Kidney (tissue), 14 donors: ENCODE measurements around the gene MEF2C. TPM values are rescaled to one million over a fixed set of nuclear protein-coding genes. Genes with fewer than 3 reads are reported as not detected.

Experiments used
- DNase-seq, 5 donors: peaks; one replicate each; pipeline ENCODE4 v3.0.0-alpha.2; 2013 to 2020
- FAIRE-seq: peaks from 2 replicates; lab custom pipeline; 2012; peaks lifted over from hg19 to GRCh38; lab: Jason Lieb, UNC
- H3K27ac ChIP-seq, 2 donors: one replicate each; pipeline ENCODE4 v1.7.0; 2013; ENCODE audit warnings: low read depth in 2 of 2, low read length in 2 of 2, inconsistent platforms in 1 of 2
- H3K27me3 ChIP-seq: one replicate; pipeline ENCODE4 v1.7.1; 2013; ENCODE audit warnings: low read length, inconsistent platforms; ENCODE audit not compliant: control insufficient read depth, insufficient read depth
- H3K36me3 ChIP-seq, 3 donors: one replicate each; pipeline versions ENCODE4 v1.7.0 to v1.7.1; 2013; ENCODE audit warnings: low read length in 3 of 3, control low read depth in 1 of 3, inconsistent platforms in 1 of 3; ENCODE audit not compliant: insufficient read depth in 3 of 3, control insufficient read depth in 2 of 3
- H3K4me1 ChIP-seq, 3 donors: one replicate each; pipeline versions ENCODE4 v1.7.0 to v1.7.1; 2013; ENCODE audit warnings: low read length in 3 of 3, inconsistent platforms in 1 of 3, low read depth in 1 of 3; ENCODE audit not compliant: control insufficient read depth in 2 of 3, insufficient read depth in 2 of 3
- H3K4me3 ChIP-seq, 3 donors: one replicate each; pipeline versions ENCODE4 v1.7.0 to v1.8.1; 2013; ENCODE audit warnings: low read length in 3 of 3, control low read depth in 1 of 3, inconsistent platforms in 1 of 3
- H3K9ac ChIP-seq, 3 donors: one replicate each; pipeline versions ENCODE4 v1.7.0 to v1.7.1; 2013; ENCODE audit warnings: low read length in 3 of 3, control low read depth in 1 of 3, inconsistent platforms in 1 of 3
- H3K9me3 ChIP-seq, 3 donors: one replicate each; pipeline versions ENCODE4 v1.7.0 to v1.7.1; 2013; ENCODE audit warnings: low read length in 3 of 3, control low read depth in 1 of 3, inconsistent platforms in 1 of 3; ENCODE audit not compliant: control insufficient read depth in 2 of 3, insufficient read depth in 1 of 3
- CTCF ChIP-seq: IDR thresholded peaks from 3 replicates; pipeline ENCODE4 v1.5.1; 2012; ENCODE audit warnings: mild to moderate bottlenecking, moderate library complexity, borderline replicate concordance; ENCODE audit not compliant: insufficient read depth; ENCODE audit errors: extremely low read depth
- intact Hi-C: fragments of 100-400 bp; cut with DNase I; formaldehyde crosslinking; loops from one replicate; pipeline ENCODE4 v1.11.1; 2022
- polyA plus RNA-seq: library from polyadenylated mRNA; stranded (reverse); fragments of 350-450 nt; fragmentation: Illumina TruSeq; extraction: RNeasy Lipid Tissue Mini Kit (QIAGEN cat#74804); gene quantifications from one replicate; pipeline ENCODE4 v1.2.3, GENCODE V29; 2014; ENCODE audit warnings: low read depth, low replicate concordance; ENCODE audit not compliant: insufficient read depth
- total RNA-seq: library from RNA; stranded (reverse); fragmentation: NEBNext Ultra II Directional; extraction: Animal tissue kit (Norgen Biotek cat#: 25700); gene quantifications from one replicate; pipeline ENCODE4 v1.2.1, GENCODE V29; 2021
- donor health status: control.
- donor health status: control.
- donor health status: control.
- donor health status: control.
- donor health status: control.
- donor health status: DM: yes; HTN: yes; CAD: no.
- donor health status: Normal renal cell carcinoma (clear cell type).

MEF2C gene
- total and polyA plus RNA-seq, 2 donors from 2014 or later, result 5.3 to 75.4 TPM

- no peak overlapping the region for H3K27ac ChIP-seq
- H3K36me3 ChIP-seq, result no peaks in the 10 kb centered on the region
- H3K27me3 ChIP-seq, result no peaks in the 10 kb centered on the region
- no peaks in the 10 kb centered on the region for H3K9me3 ChIP-seq
- no peaks in the 10 kb centered on the region for H3K4me1 ChIP-seq
- no peak overlapping the region for H3K9ac ChIP-seq
- DNase-seq, result no peak
- no peak for TF ChIP-seq CTCF
- intact Hi-C loops, result no loop called here
- FAIRE-seq, result no peak
- H3K4me3 ChIP-seq, result no peak overlapping the region
Measured at GRCh38 chr5:88715503-88715902, 167.5 kb downstream of the MEF2C start.

- TF ChIP-seq CTCF, result no peak
Measured at GRCh38 chr5:88713818-88714217, 169.2 kb downstream of the MEF2C start.

GRCh38 chr5:88708682-88709398, 174.1 kb downstream of the MEF2C start:
- Histone ChIP-seq H3K9me3 (no peaks in the 10 kb centered on the region), H3K4me3 (no peak overlapping the region), H3K27ac (no peak overlapping the region), H3K36me3 (no peaks in the 10 kb centered on the region), H3K27me3 (no peaks in the 10 kb centered on the region), H3K9ac (no peak overlapping the region), H3K4me1 (no peaks in the 10 kb centered on the region)
- DNase-seq, result no peak
- no peak for TF ChIP-seq CTCF
- intact Hi-C loops, result no loop called here
- FAIRE-seq, result no peak

More at GRCh38 chr5:88713818-88714217, 169.2 kb downstream of the MEF2C start:
- H3K4me3 ChIP-seq, result no peak overlapping the region
- no peak overlapping the region for H3K27ac ChIP-seq
- H3K4me1 ChIP-seq, result no peaks in the 10 kb centered on the region
- no peak for FAIRE-seq
- no peaks in the 10 kb centered on the region for H3K36me3 ChIP-seq
- H3K9me3 ChIP-seq, result no peaks in the 10 kb centered on the region
- H3K9ac ChIP-seq, result no peak overlapping the region
- DNase-seq, result no peak
- no peaks in the 10 kb centered on the region for H3K27me3 ChIP-seq
- intact Hi-C loops, result no loop called here

GRCh38 chr5:88708021-88708420, 175.0 kb downstream of the MEF2C start:
- intact Hi-C loops, result no loop called here
- no peak for TF ChIP-seq CTCF
- Histone ChIP-seq H3K4me1 (no peaks in the 10 kb centered on the region), H3K36me3 (no peaks in the 10 kb centered on the region), H3K9ac (no peak overlapping the region), H3K9me3 (no peaks in the 10 kb centered on the region), H3K4me3 (no peak overlapping the region), H3K27ac (no peak overlapping the region), H3K27me3 (no peaks in the 10 kb centered on the region)
- FAIRE-seq, result no peak
- no peak for DNase-seq
